Psoas muscle (tissue), 8 donors: ENCODE data around the gene WDR18. TPM values are rescaled to one million over a fixed set of nuclear protein-coding genes. Genes with fewer than 3 reads are reported as not detected.

ENCODE experiments used
- ATAC-seq, 4 donors: fragments of 200-7000 bp; cut with Tn5 transposase; one replicate each; pipeline ENCODE4 v1.9.1; 2020; ENCODE audit warnings: moderate library complexity in 3 of 4, mild to moderate bottlenecking in 2 of 4
- DNase-seq, 2 donors: peaks; one replicate each; pipeline ENCODE4 v3.0.0-alpha.2; 2020
- H3K27ac ChIP-seq: fragments of 200-600 bp; one replicate; pipeline ENCODE4 v1.8.0; 2022
- H3K27me3 ChIP-seq, 3 donors: fragments of 200-600 bp in 1 of 3; one replicate each; pipeline versions ENCODE4 v1.6.1 to v1.8.0; 2013 to 2022; ENCODE audit warnings: low read length in 2 of 3, mild to moderate bottlenecking in 2 of 3, moderate library complexity in 1 of 3; ENCODE audit not compliant: insufficient read depth in 3 of 3
- H3K36me3 ChIP-seq, 2 donors: fragments of 200-600 bp in 1 of 2; one replicate each; pipeline versions ENCODE4 v1.6.1 to v1.8.0; 2013 to 2022; ENCODE audit warnings: low read depth in 1 of 2, mild to moderate bottlenecking in 1 of 2, moderate library complexity in 1 of 2; ENCODE audit not compliant: insufficient read depth in 1 of 2
- H3K4me1 ChIP-seq: fragments of 200-600 bp; one replicate; pipeline ENCODE4 v1.8.0; 2022
- H3K4me3 ChIP-seq: fragments of 200-600 bp; one replicate; pipeline ENCODE4 v1.8.0; 2022; ENCODE audit warnings: mild to moderate bottlenecking
- H3K9me3 ChIP-seq: fragments of 200-600 bp; one replicate; pipeline ENCODE4 v1.8.0; 2022
- WGBS, 3 donors: extraction: QIAGEN DNeasy Blood & Tissue Kit; methylation state at CpG; one replicate each; pipeline versions ENCODE4 v1.1.6 to v1.1.7; 2013; 5-methylcytosine and 5-hydroxymethylcytosine counted together
- intact Hi-C, 2 donors: fragments of 100-400 bp; cut with DNase I; formaldehyde crosslinking; loops; one replicate each; pipeline versions ENCODE4 v1.11.0 to v1.14.2; 2022
- polyA plus RNA-seq, 3 donors: library from polyadenylated mRNA; stranded (reverse); fragments of 200-250 nt; gene quantifications; one replicate each; pipeline ENCODE4 v1.2.3, GENCODE V29; 2013
- total RNA-seq, 4 donors: library from RNA; stranded (reverse); fragmentation: NEBNext Ultra II Directional in 2 of 4; extraction: Animal tissue kit (Norgen Biotek cat#: 25700) in 2 of 4; gene quantifications; one replicate each; pipeline versions ENCODE4 v1.2.1 to v1.2.4, GENCODE V29; 2021 to 2023
- TF ChIP-seq, protein P1 (sequence below): fragments of 200-600 bp; IDR thresholded peaks from one replicate; pipeline ENCODE4 v1.8.0; 2022; ENCODE audit warnings: antibody characterized with exemption
- donor health status: healthy with polysubstance abuse.
- donor health status: DM: no; HTN: no; CAD: no; lungs with moderate emphysema.
- donor health status: Bipolar disorder and iron deficiency.
- donor health status: healthy.
- donor health status: DM: yes; HTN: yes; CAD: no.
- donor health status: DM: no; HTN: no; CAD: no.
- donor health status: DM: no; HTN: no; CAD: no.
- donor health status: DM: yes; HTN: yes; CAD: no.

The WDR18 gene
- total and polyA plus RNA-seq, 7 donors, result 17.4 to 77.9 (median 28.0) TPM

DNA sequence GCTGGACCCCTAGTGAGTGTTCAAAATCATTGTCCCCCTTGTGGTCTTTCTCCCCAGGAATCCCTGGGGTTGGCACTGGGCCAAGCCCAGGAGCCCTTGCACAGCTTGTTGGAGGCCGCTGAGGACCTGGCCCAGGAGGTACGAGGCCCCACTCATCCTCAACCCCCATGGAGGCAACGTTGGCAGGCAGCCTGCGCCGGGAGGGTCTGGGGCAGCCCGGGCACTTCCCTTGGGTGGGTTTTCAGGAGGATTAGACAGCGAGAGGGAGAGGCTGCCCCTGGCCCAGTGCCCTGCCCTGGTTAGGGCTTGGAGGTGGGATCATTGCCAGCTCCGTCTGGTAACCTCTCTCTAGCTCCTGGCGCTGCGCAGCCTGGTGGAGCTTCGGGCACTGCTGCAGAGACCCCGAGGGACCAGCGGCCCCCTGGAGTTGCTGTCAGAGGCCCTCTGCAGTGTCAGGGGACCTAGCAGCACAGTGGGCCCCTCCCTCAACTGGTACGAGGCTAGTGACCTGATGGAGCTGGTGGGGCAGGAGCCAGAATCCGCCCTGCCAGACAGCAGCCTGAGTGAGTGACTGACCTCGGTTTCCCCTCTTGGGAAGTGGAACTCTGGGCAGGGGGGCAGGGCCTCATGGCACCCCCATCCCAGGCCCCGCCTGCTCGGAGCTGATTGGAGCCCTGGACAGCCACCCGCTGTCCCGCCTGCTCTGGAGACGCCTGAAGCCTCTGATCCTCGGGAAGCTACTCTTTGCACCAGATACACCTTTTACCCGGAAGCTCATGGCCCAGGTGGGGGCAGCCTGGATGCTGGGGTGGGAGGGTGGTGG lies 58.8 kb downstream of the WDR18 start:
- Histone ChIP-seq H3K27ac (peak overlapping the region; percentile 82), H3K4me3 (peak overlapping the region; percentile 74)
- no peak for ATAC-seq

More for the DNA sequence above, 58.8 kb downstream of the WDR18 start:
- Histone ChIP-seq H3K9me3 (no peaks in the 10 kb centered on the region), H3K36me3 (peaks cover 0 to 35% of the 10 kb centered on the region in 2 donors), H3K27me3 (no peaks in the 10 kb centered on the region), H3K4me1 (peaks cover 32% of the 10 kb centered on the region)
- TF ChIP-seq, protein P1, sequence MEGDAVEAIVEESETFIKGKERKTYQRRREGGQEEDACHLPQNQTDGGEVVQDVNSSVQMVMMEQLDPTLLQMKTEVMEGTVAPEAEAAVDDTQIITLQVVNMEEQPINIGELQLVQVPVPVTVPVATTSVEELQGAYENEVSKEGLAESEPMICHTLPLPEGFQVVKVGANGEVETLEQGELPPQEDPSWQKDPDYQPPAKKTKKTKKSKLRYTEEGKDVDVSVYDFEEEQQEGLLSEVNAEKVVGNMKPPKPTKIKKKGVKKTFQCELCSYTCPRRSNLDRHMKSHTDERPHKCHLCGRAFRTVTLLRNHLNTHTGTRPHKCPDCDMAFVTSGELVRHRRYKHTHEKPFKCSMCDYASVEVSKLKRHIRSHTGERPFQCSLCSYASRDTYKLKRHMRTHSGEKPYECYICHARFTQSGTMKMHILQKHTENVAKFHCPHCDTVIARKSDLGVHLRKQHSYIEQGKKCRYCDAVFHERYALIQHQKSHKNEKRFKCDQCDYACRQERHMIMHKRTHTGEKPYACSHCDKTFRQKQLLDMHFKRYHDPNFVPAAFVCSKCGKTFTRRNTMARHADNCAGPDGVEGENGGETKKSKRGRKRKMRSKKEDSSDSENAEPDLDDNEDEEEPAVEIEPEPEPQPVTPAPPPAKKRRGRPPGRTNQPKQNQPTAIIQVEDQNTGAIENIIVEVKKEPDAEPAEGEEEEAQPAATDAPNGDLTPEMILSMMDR, result no peak
- intact Hi-C loops, result loop anchor here (5.0 kb wide), 1 partner anchor 49 kb away; no protein-coding TSS in a partner anchor
- WGBS, 3 donors, result 47 to 56% (median 53%) methylated on average over 23 of the region's 23 CpGs
- peak; percentile 25 to 64 for DNase-seq

Other genes starting within 250 kb of the WDR18 start
- under 1 TPM in 1 of 4 donors, not detected in 3; 0.08 TPM for gene MISP, start 233.2 kb upstream of the WDR18 start, total RNA-seq
- gene MISP, start 233.2 kb upstream of the WDR18 start, polyA plus RNA-seq, result under 1 TPM in 2 of 3 donors, not detected in 1; 0.09 to 0.13 TPM
- 10 to 100 TPM; 36.5 to 69.4 (median 60.8) TPM for gene PTBP1, start 186.9 kb upstream of the WDR18 start, total RNA-seq
- gene PTBP1, start 186.9 kb upstream of the WDR18 start, polyA plus RNA-seq, result 10 to 100 TPM; 24.2 to 36.3 (median 25.1) TPM
- not detected for gene PLPPR3, start 162.4 kb upstream of the WDR18 start, total RNA-seq
- not detected for gene PLPPR3, start 162.4 kb upstream of the WDR18 start, polyA plus RNA-seq
- gene AZU1, start 156.5 kb upstream of the WDR18 start, total RNA-seq, result under 1 TPM in 1 of 4 donors, not detected in 3; 0.69 TPM
- not detected for gene AZU1, start 156.5 kb upstream of the WDR18 start, polyA plus RNA-seq
- gene PRTN3, start 143.3 kb upstream of the WDR18 start, total RNA-seq, result under 1 TPM in 2 of 4 donors, not detected in 2; 0.22 to 0.34 TPM
- gene PRTN3, start 143.3 kb upstream of the WDR18 start, polyA plus RNA-seq, result under 1 TPM in 2 of 3 donors, not detected in 1; 0.04 to 0.05 TPM
- under 1 TPM in 2 of 4 donors, not detected in 2; 0.39 to 0.55 TPM for gene ELANE, start 132.0 kb upstream of the WDR18 start, total RNA-seq
- gene ELANE, start 132.0 kb upstream of the WDR18 start, polyA plus RNA-seq, result under 1 TPM; 0.55 to 0.95 (median 0.92) TPM
- 10 to 100 TPM; 56.8 to 79.9 (median 64.2) TPM for gene CFD, start 124.7 kb upstream of the WDR18 start, total RNA-seq
- gene CFD, start 124.7 kb upstream of the WDR18 start, polyA plus RNA-seq, result 100 to 1,000 TPM in 2 of 3 donors, 10 to 100 TPM in 1; 87.1 to 142 (median 142) TPM
- 10 to 100 TPM; 47.0 to 66.5 (median 56.7) TPM for gene MED16, start 91.2 kb upstream of the WDR18 start, total RNA-seq
- gene MED16, start 91.2 kb upstream of the WDR18 start, polyA plus RNA-seq, result 10 to 100 TPM; 30.7 to 55.8 (median 51.3) TPM
- not detected for gene RNU6-9, start 90.9 kb upstream of the WDR18 start, total RNA-seq
- not detected for gene RNU6-9, start 90.9 kb upstream of the WDR18 start, polyA plus RNA-seq
- 10 to 100 TPM; 17.8 to 56.8 (median 50.6) TPM for gene R3HDM4, start 71.1 kb upstream of the WDR18 start, total RNA-seq
- 10 to 100 TPM; 37.4 to 92.0 (median 60.8) TPM for gene R3HDM4, start 71.1 kb upstream of the WDR18 start, polyA plus RNA-seq
- gene KISS1R, start 67.0 kb upstream of the WDR18 start, total RNA-seq, result not detected
- under 1 TPM in 1 of 3 donors, not detected in 2; 0.16 TPM for gene KISS1R, start 67.0 kb upstream of the WDR18 start, polyA plus RNA-seq
- 1 to 10 TPM; 4.2 to 6.7 (median 4.9) TPM for gene ARID3A, start 58.3 kb upstream of the WDR18 start, total RNA-seq
- gene ARID3A, start 58.3 kb upstream of the WDR18 start, polyA plus RNA-seq, result 1 to 10 TPM; 2.3 to 4.2 (median 3.2) TPM
- gene GRIN3B, start 16.1 kb downstream of the WDR18 start, total RNA-seq, result under 1 TPM in 1 of 4 donors, not detected in 3; 0.16 TPM
- under 1 TPM in 1 of 3 donors, not detected in 2; 0.01 TPM for gene GRIN3B, start 16.1 kb downstream of the WDR18 start, polyA plus RNA-seq
- gene TMEM259, start 36.8 kb downstream of the WDR18 start, total RNA-seq, result 100 to 1,000 TPM in 1 of 4 donors, 10 to 100 TPM in 3; 67.1 to 128 (median 87.4) TPM
- gene TMEM259, start 36.8 kb downstream of the WDR18 start, polyA plus RNA-seq, result 100 to 1,000 TPM in 1 of 3 donors, 10 to 100 TPM in 2; 80.6 to 133 (median 89.9) TPM
- gene RNU6-2, start 37.2 kb downstream of the WDR18 start, total RNA-seq, result not detected
- not detected for gene RNU6-2, start 37.2 kb downstream of the WDR18 start, polyA plus RNA-seq
- 1 to 10 TPM; 3.0 to 9.5 (median 8.5) TPM for gene CNN2, start 42.3 kb downstream of the WDR18 start, total RNA-seq
- gene CNN2, start 42.3 kb downstream of the WDR18 start, polyA plus RNA-seq, result 1 to 10 TPM; 1.7 to 6.3 (median 2.3) TPM
- 10 to 100 TPM in 3 of 4 donors, 1 to 10 TPM in 1; 5.2 to 19.5 (median 16.5) TPM for gene ABCA7, start 55.8 kb downstream of the WDR18 start, total RNA-seq
- 10 to 100 TPM in 1 of 3 donors, 1 to 10 TPM in 2; 2.6 to 10.1 (median 3.3) TPM for gene ABCA7, start 55.8 kb downstream of the WDR18 start, polyA plus RNA-seq
- 1 to 10 TPM; 2.0 to 4.0 (median 3.2) TPM for gene ARHGAP45, start 82.8 kb downstream of the WDR18 start, total RNA-seq
- gene ARHGAP45, start 82.8 kb downstream of the WDR18 start, polyA plus RNA-seq, result 1 to 10 TPM; 1.2 to 1.8 (median 1.8) TPM
- 100 to 1,000 TPM; 133 to 147 (median 143) TPM for gene POLR2E, start 111.0 kb downstream of the WDR18 start, total RNA-seq
- 100 to 1,000 TPM; 170 to 243 (median 217) TPM for gene POLR2E, start 111.0 kb downstream of the WDR18 start, polyA plus RNA-seq
- gene GPX4, start 119.6 kb downstream of the WDR18 start, total RNA-seq, result 100 to 1,000 TPM; 279 to 560 (median 304) TPM
- gene GPX4, start 119.6 kb downstream of the WDR18 start, polyA plus RNA-seq, result 100 to 1,000 TPM; 490 to 762 (median 618) TPM
- 100 to 1,000 TPM in 1 of 4 donors, 10 to 100 TPM in 3; 20.9 to 138 (median 76.9) TPM for gene SBNO2, start 189.9 kb downstream of the WDR18 start, total RNA-seq
- 10 to 100 TPM; 18.5 to 47.2 (median 20.2) TPM for gene SBNO2, start 189.9 kb downstream of the WDR18 start, polyA plus RNA-seq
- gene STK11, start 221.4 kb downstream of the WDR18 start, total RNA-seq, result 10 to 100 TPM; 83.5 to 95.0 (median 88.3) TPM
- 100 to 1,000 TPM in 1 of 3 donors, 10 to 100 TPM in 2; 64.9 to 133 (median 83.4) TPM for gene STK11, start 221.4 kb downstream of the WDR18 start, polyA plus RNA-seq